GM23248 (cell line): ENCODE measurements around the gene PSD.

Source experiments
- EZH2 ChIP-seq: fragments of 200-600 bp; sonication (generic); IDR thresholded peaks from 2 replicates; pipeline ENCODE4 v1.6.1; 2018; ENCODE audit warnings: antibody characterized with exemption, mild to moderate bottlenecking; ENCODE audit not compliant: insufficient read depth, poor library complexity, severe bottlenecking
- EZH2phosphoT487 ChIP-seq: fragments of 200-600 bp; sonication (generic); IDR thresholded peaks from 2 replicates; pipeline ENCODE4 v1.6.1; 2018; ENCODE audit warnings: antibody characterized with exemption, moderate library complexity, mild to moderate bottlenecking, low read depth; ENCODE audit not compliant: insufficient read depth

DNA sequence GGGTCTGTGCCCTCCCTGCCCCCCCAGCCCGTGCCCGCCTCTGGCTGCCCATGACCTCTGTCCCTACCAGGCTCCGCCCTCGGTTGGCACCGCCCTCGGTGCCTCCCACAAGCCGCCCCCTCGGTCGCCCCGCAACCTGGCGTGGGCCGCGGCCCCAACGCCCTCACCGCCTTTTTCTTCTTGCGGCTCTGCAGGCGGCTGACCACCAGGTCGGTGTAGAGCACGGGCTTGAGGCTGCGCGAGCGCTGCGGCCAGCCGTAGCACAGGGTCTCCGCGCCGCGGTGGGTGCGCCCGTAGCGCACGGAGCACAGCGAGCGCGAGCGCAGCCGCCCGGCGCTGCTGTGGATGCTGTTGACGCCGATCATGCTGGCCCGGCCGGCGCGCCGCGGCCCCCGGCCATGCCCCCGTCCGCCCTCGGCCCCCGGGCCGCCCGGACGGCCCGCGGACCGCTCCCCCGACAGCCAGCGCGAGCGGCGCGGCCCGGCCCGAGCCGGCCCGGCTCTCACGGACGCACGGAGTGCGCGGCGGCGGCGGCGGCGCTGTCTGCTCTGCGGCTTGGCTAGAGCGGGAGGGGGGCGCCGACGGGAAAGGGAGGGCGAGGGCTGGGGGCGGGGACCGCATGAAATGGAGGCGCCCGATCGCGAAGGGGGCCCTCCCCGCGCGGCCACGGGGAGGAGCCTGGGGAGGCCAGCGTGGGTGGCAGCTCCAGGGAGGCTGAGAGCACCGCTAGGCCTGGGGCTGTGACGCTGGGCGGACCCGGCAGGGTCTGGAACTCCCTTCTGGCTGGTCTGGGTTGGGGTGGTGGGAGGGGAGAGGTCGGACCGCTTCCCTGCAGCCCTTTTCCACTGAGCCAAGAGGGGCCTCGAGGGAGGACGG, 9.6 kb downstream of the PSD start:
- TF ChIP-seq EZH2 = no peak
- no peak for TF ChIP-seq EZH2phosphoT487
